A549 (cell line): ENCODE measurements around the gene ADARB2.

Experiments
- CTCF ChIP-seq: fragments of >200 bp; sonication (Bioruptor Twin); formaldehyde crosslinking; IDR thresholded peaks from 3 replicates; pipeline ENCODE4 v1.5.1; 2016
- EP300 ChIP-seq, 2 experiments: fragments of >200 bp; sonication (Bioruptor Twin); formaldehyde crosslinking; IDR thresholded peaks; 2 replicates in 1 of 2; 3 replicates in 1 of 2; pipeline ENCODE4 v1.6.1; 2016 to 2017
- ESRRA ChIP-seq: fragments of 150-350 bp; IDR thresholded peaks from 2 replicates; pipeline ENCODE4 v1.6.1; 2014; ENCODE audit warnings: mild to moderate bottlenecking, low read length, borderline replicate concordance
- HDAC2 ChIP-seq: fragments of 200-600 bp; sonication (generic); IDR thresholded peaks from 2 replicates; pipeline ENCODE4 v1.6.1; 2016
- HEYL ChIP-seq: fragments of 250-450 bp; sonication (Bioruptor Pico); IDR thresholded peaks from 2 replicates; pipeline ENCODE4 v1.8.0; 2021; ENCODE audit warnings: mild to moderate bottlenecking, moderate library complexity
- POLR2A ChIP-seq: IDR thresholded peaks from 2 replicates; pipeline ENCODE4 v1.6.1; 2012; ENCODE audit warnings: mild to moderate bottlenecking, low read length
- TFCP2L1 ChIP-seq: fragments of 250-450 bp; sonication (Bioruptor Pico); IDR thresholded peaks from 2 replicates; pipeline ENCODE4 v1.5.0; 2021; ENCODE audit warnings: mild to moderate bottlenecking

- TF ChIP-seq POLR2A, result no peak
- no peak for TF ChIP-seq CTCF
- no peak for TF ChIP-seq EP300 (IDR thresholded peaks at IDR 0.05)
- no peak for TF ChIP-seq ESRRA
- TF ChIP-seq HEYL, result no peak
- TF ChIP-seq HDAC2, result no peak
- TF ChIP-seq TFCP2L1, result no peak
These were observed 65.1 kb downstream of the ADARB2 start for GRCh38 chr10:1672001-1672781.
